HUDEP-2 (cell line): ENCODE data around the gene SCD5.

Experiments
- DNase-seq, 76 experiments: peaks; one replicate each; lab custom pipeline; 2025; ENCODE audit not compliant: unreplicated experiment in 76 of 76; lab: John Stamatoyannopoulos, UW

Gene SCD5

DNA sequence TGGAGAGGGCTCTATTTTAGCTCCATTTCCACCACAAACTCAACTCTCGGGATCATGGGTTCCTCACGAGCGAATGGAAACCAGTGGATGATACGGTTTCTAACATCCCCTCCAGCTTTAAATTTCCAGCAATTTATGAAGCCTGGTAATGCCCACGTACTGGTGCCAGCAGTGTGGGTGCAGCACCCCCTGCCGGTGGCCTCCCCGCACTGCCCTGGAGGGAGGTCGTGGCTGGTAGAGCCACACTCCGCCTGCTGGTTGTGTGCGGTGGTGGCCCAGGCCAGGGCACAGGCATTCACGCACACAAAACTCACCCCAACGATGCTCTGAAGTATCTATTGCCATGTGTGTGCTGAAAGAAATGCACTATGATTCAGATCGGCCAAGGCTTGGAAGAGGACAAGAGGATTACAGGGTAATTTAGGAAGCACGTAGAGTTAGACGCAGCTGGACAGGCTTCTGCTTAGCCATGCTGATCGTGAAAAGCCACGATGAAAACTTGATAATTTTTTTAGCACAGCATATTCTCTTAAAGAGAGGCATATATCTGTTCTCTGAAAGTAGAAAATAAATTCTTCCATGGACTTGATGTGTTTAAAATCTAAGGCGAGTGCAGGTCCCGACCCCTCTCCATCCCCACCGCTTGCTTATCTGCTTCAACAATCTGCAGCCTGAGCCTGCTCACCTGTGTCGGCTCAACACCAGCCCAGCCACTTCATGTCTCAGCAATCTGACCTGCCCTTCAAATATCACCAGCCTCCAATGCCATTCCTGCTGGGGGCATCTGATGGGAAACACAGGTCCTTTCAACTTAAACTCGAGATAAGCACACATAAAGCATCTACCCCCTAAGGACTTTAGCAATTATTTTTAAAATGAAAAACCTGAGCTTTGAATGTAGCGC, 59.1 kb downstream of the SCD5 start:
- DNase-seq = peak in 72 of 76 experiments; percentile 7 to 87 (median 64)

DNA sequence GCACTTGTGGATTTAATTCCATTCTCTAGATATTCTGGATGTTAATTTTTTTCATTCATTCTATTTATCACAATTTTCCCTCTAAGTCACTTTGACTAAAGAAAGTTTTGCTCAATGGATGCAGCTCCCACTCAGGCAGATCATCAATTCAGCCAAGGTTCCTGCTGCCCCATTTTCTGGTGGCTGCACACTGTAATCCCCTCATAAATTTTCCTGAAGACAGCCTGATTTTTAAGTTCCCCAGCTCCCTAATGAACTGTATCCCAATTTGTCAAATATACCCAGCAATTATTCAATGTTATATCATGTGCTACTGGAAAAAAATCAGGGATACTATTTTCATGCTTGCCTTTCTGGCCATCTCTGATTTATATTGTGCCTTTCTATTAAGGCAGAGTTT, 61.2 kb downstream of the SCD5 start:
- no peak for DNase-seq

DNA sequence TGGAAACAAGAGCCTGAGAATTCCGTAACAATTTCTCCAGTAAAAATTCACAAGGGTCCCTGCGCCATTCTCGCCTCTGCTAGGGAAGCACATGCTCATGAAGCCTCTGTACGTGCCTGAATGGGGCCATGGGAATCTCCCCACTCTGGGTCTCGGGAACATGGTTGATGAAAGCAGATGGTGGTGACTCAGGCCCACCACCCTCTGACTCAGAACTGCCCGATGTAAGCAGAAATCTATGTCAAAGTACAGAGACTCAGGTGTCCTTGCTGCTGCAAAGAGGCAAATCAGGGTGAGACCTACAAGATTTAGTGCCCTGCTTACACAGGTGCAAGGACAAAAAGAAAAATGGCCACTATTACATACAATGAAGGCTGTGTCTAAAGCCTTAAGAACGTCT, 65.0 kb downstream of the SCD5 start:
- no peak for DNase-seq

DNA sequence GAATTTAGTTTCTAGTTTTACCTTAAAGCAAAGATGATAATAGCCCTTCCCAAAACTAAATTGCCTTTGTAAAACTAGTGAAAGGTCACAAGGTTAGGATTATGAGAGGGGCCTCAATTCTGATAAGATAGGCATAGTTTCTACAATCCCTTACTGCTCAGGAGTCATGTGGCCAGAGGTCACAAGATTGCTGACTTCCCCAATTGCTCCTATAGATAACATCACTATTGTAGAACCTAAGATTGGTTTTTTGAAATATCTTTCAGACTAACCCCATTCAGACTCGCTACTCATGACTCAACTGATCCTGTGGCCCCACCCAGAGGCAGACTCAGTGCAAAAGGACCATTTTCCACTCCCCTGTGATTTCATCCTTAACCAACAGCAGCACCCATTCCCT, 70.3 kb downstream of the SCD5 start:
- peak in 9 of 76 experiments; percentile 1 to 53 (median 13) for DNase-seq

DNA sequence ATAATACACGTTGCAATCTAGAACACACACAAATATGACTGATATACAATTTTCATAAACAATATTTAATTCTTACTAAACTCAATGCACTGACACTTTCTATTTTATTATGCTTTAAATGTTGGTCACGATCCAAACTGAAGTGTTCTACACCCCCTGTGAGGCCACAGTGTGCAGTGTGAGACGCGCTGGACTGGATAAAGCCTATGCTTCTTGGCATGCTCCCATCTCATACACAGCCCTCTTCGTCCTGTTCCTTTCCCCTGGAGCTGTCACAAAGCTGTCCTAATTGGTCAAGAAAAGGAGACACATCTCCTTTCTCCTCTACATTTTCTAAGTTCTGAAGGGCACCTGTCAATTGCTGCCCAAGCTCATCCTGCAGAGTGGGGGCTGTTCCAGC, 72.0 kb downstream of the SCD5 start:
- no peak for DNase-seq

DNA sequence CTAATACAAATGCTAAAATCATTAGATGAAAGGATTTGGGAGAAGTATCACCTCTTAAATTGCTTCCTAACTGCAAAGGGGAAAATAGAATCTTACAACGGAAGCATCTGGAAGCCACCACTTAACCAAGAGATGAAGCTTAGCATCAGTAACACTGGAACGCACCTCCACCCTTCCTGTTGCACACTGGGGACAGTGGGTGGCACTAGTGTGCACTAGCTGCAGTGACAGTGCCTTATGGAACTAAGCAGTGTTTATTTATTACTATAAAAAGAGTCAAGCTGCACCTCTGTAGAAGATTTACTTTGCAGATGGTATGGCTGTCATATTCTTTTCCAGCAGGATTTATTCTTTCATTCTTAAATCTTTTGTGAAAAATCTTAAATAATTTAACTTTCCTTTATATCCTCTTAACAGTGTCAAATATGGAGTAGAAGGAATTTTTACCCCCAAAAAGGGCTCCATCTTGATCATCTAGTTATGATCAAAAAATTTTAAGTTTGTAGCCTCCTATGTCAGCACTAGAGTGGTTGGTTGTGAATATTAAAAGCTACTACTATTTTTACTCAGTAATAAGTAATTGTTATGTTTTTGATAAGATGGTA, 76.7 kb downstream of the SCD5 start:
- DNase-seq = peak in 19 of 76 experiments; percentile 1 to 20 (median 5)

DNA sequence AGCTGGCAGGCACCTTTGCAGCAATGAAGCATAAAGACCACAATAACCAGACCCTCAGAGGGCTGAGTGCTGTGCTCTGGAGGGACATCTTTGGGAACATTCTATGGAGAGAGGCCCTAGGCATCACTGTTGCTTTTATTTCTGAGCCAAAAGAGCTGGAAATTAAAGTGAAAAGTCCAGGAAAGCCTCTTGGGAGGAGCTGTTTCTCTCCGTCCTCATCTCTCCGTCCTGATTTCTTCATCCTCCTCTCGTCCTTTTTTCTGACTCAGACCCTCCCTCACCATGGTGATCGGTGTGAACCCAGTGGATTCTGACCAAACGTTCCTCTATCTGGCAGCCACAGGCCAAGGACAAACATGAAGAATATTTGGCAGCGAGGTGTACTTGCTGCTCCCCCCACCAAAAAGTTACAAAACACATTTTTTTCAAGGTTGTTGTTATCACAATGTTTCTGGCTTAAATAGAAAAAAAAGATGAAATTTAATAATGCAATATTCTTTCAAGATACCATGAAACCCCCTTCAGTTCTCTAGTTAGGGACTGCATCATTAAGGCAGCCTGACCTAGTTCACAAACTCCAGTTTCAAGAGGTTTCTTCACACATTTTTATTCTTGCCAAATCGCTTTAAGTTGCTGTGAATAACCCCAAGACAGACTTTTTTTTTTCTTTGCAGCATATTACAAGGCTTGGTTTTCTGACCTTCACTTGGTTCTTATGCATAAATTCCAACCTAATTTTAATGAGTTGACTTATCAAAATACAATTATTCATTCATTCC, 80.2 kb downstream of the SCD5 start:
- no peak for DNase-seq

DNA sequence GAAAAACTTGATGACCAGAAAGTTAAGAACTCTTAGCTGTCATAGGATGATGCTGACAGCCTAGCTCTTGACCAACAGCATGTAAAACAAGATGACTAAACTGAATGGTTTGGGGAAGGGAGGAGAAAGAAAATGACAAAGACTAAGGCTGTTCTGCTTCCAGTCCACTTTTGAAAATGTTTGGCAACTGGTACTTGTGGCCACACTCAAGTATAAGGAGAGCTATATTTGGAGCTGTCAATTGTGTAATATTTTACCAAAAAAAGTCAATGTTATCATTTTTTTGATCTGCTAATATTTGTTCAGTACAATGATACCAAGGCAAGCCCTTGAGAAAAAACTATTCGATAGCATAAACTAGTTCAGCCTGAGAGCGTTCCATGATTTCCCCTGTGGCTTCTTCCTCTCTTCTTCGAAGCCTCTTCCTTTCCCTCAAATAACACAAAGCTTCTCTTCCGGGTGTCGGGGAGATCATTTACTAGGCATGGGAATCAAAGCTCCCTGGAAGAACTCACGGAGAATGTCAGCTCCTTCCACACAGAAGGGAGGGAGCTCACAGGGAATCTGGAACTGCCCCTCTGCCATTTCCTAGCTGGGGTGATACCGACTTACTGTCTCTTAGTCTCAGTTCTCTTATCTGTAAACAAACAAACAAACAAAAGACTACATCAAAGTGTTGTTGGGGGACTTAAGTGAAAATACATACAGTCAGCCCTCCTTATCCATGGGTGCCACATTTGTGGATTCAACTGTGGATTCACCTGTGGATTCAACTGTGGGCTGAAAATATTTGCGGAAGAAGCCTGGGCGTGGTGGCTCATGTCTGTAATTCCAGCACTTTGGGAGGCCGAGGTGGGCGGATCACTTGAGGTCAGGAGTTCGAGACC, 82.6 kb downstream of the SCD5 start:
- no peak for DNase-seq

DNA sequence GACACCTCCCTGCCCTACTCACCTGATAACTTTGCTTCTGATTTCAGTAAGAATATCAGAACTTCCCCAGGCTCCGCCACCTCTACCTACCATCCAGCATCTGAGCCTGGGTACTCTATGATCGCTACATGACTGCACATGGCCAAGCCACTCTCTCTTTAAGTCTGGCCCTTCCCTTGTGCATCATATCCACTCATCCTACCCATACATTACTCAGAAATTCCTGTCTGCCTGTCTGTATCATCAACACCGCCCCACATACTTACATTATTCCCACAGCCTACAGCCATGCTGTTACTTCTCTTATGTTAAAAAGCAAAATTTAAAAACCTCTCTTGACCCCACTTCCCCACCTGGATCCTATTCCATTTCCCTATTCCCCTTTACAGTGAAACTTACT, 84.7 kb downstream of the SCD5 start:
- no peak for DNase-seq

DNA sequence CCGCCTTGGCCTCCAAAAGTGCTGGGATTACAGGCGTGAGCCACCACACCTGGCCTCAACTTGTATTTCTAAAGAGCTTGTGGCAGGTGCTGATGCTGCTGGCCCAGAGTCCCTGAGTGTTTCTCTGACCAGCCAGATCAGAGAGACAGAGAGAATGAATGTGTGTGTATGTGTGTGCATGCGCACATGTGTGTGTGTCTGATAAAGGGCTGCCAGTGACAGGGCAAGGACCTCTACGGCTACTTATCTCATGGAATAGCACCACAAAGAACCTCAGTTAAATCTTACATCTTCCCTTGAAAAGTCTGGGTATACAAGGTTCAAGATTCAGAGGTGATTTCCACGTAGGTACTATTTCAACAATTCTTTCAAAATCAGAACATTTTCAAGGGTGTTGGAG, 86.0 kb downstream of the SCD5 start:
- DNase-seq = peak in 39 of 76 experiments; percentile 1 to 60 (median 11)

DNA sequence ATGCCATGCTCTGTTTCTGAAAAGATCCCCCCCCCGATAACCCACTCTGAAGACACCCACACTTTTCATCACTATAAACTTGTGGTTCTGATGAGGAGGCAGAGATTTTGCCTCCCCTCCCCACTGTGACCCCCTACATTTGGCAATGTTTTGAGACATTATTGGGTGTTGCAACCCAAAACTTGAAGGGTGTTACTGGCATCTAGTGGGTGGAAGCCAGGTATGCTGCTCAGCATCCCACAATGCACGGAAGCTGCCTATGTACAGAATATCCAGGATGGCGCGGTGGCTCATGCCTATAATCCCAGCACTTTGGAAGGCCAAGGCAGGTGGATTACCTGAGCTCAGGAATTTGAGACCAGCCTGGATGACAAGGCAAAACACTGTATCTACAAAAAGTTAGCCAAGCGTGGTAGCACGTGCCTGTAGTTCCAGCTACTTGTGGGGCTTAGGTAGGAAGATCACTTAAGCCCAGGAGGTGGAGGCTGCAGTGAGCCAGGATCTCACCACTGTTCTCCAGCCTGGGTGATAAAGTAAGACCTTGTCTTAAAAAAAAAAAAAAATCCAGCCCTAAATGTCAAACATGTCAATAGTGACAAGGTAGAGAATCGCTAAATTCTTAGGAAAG, 87.3 kb downstream of the SCD5 start:
- DNase-seq = no peak

DNA sequence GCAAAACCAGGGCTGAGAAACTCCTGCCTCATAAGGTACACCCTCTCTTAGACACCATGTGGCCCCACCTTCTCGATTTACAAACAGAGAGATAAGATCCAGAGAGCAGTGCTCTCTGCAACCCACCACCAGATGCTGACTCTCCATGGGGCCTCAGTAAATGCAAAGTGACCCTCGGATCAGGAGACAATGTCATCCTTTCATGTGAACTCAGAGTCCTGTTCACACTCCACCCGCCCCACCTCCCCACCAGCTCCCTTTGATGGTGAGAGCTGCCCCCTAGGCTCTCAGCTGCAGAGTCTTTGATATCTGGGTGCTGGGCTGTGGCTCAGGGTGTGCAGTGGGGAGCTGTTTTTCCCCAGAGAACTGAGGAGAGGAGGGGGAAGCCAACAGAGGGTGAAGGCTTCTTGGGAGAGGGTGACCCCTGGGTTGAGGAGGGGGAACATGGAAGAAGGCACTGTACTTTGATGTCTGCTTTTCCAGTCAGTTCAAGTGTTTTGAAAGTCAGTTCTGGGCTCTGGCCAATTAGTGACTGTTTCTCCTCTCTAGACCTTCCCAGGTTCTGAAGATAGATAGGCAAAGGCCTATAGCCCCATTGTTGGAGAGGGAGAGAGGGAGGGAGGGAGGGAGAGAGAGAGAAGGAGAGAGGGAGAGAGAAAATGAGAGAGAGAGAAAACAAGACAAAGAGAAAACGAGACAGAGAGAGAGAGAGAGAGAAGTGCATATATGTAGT, 88.2 kb downstream of the SCD5 start:
- no peak for DNase-seq

DNA sequence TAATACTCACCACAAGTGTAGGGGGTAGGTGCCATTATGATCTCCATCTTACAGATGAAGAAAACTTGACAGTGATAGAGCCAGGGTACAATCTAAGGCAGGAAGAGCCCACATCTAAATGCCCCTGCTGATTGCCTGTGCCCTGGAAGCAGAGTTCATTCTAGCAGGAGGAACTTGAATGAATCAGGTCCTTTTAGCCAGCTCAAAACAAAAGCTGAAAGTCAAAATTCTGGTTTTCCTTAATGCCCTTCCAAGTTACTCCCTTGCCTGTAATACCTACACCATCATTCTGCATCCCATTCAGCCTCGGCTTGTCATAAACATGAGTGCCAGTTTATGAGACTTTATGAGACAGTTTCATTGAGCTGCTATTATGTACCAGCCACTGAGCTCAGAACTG, 89.6 kb downstream of the SCD5 start:
- DNase-seq = no peak

DNA sequence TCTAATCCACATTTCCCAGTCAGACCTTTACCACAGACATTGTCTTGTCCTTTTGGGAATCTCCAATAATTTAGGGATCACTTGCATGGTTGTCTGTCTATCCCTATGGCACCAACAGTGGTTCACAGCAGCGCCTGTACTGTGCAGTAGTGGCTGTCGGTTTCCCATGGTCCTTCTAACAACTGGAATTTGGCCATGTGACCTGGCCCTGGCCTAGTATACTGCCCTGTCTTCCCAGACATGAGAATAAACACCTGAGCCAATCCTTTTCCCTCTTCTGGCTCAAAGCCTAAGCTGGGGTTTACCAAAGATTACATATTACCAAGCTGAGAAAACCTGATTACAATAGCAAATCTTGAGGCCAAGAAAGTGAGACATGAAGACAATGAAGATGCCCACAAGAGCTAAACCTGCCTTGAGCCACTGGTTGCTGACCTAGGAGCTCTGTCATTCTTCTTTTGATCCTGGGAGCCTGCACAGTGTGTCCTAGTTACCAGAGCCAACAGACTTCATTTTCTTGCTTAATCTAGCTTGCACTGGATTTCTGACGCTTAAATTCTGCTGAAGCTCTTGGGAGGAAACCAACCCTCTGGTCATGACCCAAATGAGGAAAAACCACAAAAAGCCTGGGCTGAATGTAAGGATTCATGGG, 92.1 kb downstream of the SCD5 start:
- DNase-seq = no peak

DNA sequence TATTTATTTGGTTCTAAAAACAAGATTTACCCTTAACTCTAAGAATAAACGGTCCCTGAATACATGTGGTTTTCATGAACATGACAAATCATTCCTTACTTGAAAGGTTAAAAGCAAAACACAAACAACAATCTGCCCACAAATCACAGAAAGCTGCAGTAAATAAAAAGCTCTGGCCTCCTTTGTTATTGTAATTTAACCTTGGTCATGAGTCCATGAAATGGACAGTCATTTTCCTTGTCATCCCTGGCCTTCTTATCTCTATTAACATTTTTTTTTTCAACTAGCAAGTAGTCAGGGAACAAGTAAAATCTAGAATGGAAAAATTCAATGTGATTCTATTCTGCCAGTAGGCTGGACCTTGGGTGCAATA, 92.7 kb downstream of the SCD5 start:
- no peak for DNase-seq

DNA sequence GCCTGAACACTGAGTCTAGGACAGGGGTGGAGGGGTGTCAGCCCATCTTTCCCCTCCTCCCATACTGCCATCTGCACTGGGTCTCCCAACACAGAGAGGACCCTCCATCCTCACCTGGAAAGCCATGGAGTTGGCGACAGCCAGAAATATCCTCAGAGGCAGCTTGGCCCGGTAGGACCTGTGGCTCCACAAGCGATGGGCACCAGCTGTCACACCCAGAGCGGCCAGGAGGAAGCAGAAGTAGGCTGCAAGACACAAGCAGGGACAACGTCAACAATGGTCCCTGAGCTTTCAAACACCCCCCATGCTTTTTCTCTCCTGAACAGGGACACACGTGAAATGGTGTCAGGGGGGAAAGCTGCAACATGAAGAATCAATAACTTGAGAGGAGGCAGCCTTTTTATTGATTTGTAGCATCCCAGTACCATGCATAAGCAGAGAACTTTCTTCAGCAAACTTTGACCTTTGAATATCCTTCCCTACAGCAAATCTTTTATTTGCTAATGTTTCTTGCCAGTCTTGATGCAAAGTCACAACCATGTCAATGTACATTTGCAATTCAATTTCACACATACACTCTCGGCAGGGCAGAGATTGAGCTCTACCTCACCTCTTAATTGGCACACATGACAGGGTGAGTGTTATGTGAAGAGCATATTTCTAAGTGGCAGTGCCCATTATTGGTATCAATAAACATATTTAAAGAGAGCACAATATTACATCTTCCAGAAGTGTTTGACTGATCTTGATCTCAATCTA, 93.2 kb downstream of the SCD5 start:
- DNase-seq = no peak

DNA sequence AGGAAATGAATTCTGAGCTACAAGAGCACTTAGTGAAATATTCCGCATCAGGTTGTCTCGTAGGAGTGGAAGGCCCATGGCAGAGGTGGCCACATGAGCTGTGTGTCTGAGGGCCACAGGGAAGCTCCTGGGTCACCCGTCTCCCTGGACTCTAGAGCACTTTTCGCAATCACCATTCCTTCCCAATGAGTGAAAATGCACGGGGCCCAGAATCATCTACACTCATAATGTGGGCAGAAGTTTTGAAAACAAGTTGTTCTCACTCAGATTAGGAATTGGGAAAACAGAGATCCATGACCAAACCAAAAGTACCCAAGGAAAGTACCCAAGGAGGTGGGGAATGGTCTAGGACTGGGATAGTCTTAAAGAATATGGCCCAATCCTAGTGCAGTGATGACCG, 94.4 kb downstream of the SCD5 start:
- no peak for DNase-seq

DNA sequence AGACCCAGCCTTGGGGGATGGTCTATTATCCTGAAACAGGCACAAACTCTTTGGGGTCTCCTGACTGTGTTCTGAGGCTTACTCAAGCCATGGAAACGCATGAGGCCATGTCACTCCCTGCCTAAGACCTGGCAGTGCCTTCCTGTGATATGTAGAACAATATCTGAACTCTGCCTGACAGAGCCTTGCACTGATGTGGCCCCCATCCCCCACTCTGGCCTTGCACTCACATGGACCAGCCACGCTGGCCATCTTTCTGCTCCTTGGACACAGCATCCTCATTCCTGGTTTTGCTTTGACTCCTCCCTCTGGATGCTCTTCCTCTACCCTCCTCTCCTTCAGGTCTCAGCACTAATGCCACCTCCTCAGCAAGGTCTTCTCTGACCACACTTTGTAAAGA, 100.2 kb downstream of the SCD5 start:
- DNase-seq = no peak
